Measurements from ENCODE around the gene AGFG1. TPM values are rescaled to one million over a fixed set of nuclear protein-coding genes. Genes with fewer than 3 reads are reported as not detected.
"Not testable (repeated sequence)": the region's sequence is repeated elsewhere in the genome, so short reads cannot be mapped to it uniquely, and the experiment has no call there.

AGFG1 gene
- total RNA-seq, 1 experiment from 2014 or later: 64.9 TPM

- no peak for DNase-seq (ENCODE audit: low read depth)
- in situ Hi-C loops (cut with HindIII; ENCODE audit: low pct_unique_long_range_greater_than_20kb, low sequenced_read_pairs): no loop called here
These were observed 106.7 kb downstream of the AGFG1 start for GRCh38 chr2:227578642-227579041.

GRCh38 chr2:227579791-227580190 lies 107.8 kb downstream of the AGFG1 start:
- no peak for DNase-seq (ENCODE audit: low read depth)
- in situ Hi-C loops (cut with HindIII; ENCODE audit: low pct_unique_long_range_greater_than_20kb, low sequenced_read_pairs): no loop called here

GRCh38 chr2:227582369-227582768 lies 110.4 kb downstream of the AGFG1 start:
- in situ Hi-C loops (cut with HindIII; ENCODE audit: low pct_unique_long_range_greater_than_20kb, low sequenced_read_pairs): no loop called here
- no peak for DNase-seq (ENCODE audit: low read depth)

GRCh38 chr2:227592694-227593387 lies 120.9 kb downstream of the AGFG1 start:
- no peak for DNase-seq (ENCODE audit: low read depth)
- in situ Hi-C loops (cut with HindIII; ENCODE audit: low pct_unique_long_range_greater_than_20kb, low sequenced_read_pairs): no loop called here

- no peak for DNase-seq (ENCODE audit: low read depth)
- in situ Hi-C loops (cut with HindIII; ENCODE audit: low pct_unique_long_range_greater_than_20kb, low sequenced_read_pairs): no loop called here
These were observed 123.8 kb downstream of the AGFG1 start for GRCh38 chr2:227595797-227596196.

GRCh38 chr2:227597036-227597435 lies 125.1 kb downstream of the AGFG1 start:
- no peak for DNase-seq (ENCODE audit: low read depth)
- in situ Hi-C loops (cut with HindIII; ENCODE audit: low pct_unique_long_range_greater_than_20kb, low sequenced_read_pairs): no loop called here

GRCh38 chr2:227597998-227598397 lies 126.0 kb downstream of the AGFG1 start:
- in situ Hi-C loops (cut with HindIII; ENCODE audit: low pct_unique_long_range_greater_than_20kb, low sequenced_read_pairs): no loop called here
- no peak for DNase-seq (ENCODE audit: low read depth)

GRCh38 chr2:227598835-227599503 lies 127.0 kb downstream of the AGFG1 start, which contains the start of gene SCYGR2:
Gene SCYGR2, plus strand, starts transcription at chr2:227598893. Its CDS starts 0 bp downstream, at chr2:227598893.
- DNase-seq (ENCODE audit: low read depth); in situ Hi-C loops (cut with HindIII; ENCODE audit: low pct_unique_long_range_greater_than_20kb, low sequenced_read_pairs): not testable (repeated sequence)

- DNase-seq (ENCODE audit: low read depth): no peak
- in situ Hi-C loops (cut with HindIII; ENCODE audit: low pct_unique_long_range_greater_than_20kb, low sequenced_read_pairs): no loop called here
These were observed 130.4 kb downstream of the AGFG1 start for GRCh38 chr2:227602358-227602757.

GRCh38 chr2:227606476-227606875 lies 134.5 kb downstream of the AGFG1 start:
- in situ Hi-C loops (cut with HindIII; ENCODE audit: low pct_unique_long_range_greater_than_20kb, low sequenced_read_pairs): no loop called here
- no peak for DNase-seq (ENCODE audit: low read depth)

GRCh38 chr2:227607941-227608340 lies 136.0 kb downstream of the AGFG1 start:
- DNase-seq (ENCODE audit: low read depth): no peak
- in situ Hi-C loops (cut with HindIII; ENCODE audit: low pct_unique_long_range_greater_than_20kb, low sequenced_read_pairs): no loop called here

GRCh38 chr2:227608561-227609338 lies 136.8 kb downstream of the AGFG1 start:
- in situ Hi-C loops (cut with HindIII; ENCODE audit: low pct_unique_long_range_greater_than_20kb, low sequenced_read_pairs): no loop called here
- DNase-seq (ENCODE audit: low read depth): no peak

GRCh38 chr2:227610123-227610522 lies 138.2 kb downstream of the AGFG1 start:
- no peak for DNase-seq (ENCODE audit: low read depth)
- in situ Hi-C loops (cut with HindIII; ENCODE audit: low pct_unique_long_range_greater_than_20kb, low sequenced_read_pairs): no loop called here

Other genes with a start within 250 kb of the AGFG1 start
- 118 and 196 TPM in 2 replicates for gene MFF, start 146.9 kb upstream of the AGFG1 start, total RNA-seq (2014; rRNA removed; shearing (Covaris generic); ENCODE audit: low replicate concordance)
- gene TM4SF20, start 92.8 kb upstream of the AGFG1 start, total RNA-seq (2014; rRNA removed; shearing (Covaris generic); ENCODE audit: low replicate concordance): not detected in 2 replicates
- gene SCYGR1, start 84.2 kb upstream of the AGFG1 start, total RNA-seq (2014; rRNA removed; shearing (Covaris generic); ENCODE audit: low replicate concordance): not detected in 2 replicates
- gene SCYGR2, start 126.7 kb downstream of the AGFG1 start, total RNA-seq (2014; rRNA removed; shearing (Covaris generic); ENCODE audit: low replicate concordance): not detected in 2 replicates
- not detected in 2 replicates for gene SCYGR3, start 142.7 kb downstream of the AGFG1 start, total RNA-seq (2014; rRNA removed; shearing (Covaris generic); ENCODE audit: low replicate concordance)
- gene SCYGR4, start 145.3 kb downstream of the AGFG1 start, total RNA-seq (2014; rRNA removed; shearing (Covaris generic); ENCODE audit: low replicate concordance): not detected in 2 replicates
- gene SCYGR5, start 194.6 kb downstream of the AGFG1 start, total RNA-seq (2014; rRNA removed; shearing (Covaris generic); ENCODE audit: low replicate concordance): not detected in 2 replicates
- gene SLC19A3, start 245.9 kb downstream of the AGFG1 start, total RNA-seq (2014; rRNA removed; shearing (Covaris generic); ENCODE audit: low replicate concordance): 0.52 and 1.0 TPM in 2 replicates